ENCODE results near the gene PSD. TPM values are rescaled to one million over a fixed set of nuclear protein-coding genes. Genes with fewer than 3 reads are reported as not detected.

Gene PSD
- total and polyA plus RNA-seq, 10 of the 15 experiments (the other 5 are each of a cell fraction or from before 2014, with no cell fraction given) = 0.11 to 2.0 (median 0.49) TPM; not detected in 2

DNA sequence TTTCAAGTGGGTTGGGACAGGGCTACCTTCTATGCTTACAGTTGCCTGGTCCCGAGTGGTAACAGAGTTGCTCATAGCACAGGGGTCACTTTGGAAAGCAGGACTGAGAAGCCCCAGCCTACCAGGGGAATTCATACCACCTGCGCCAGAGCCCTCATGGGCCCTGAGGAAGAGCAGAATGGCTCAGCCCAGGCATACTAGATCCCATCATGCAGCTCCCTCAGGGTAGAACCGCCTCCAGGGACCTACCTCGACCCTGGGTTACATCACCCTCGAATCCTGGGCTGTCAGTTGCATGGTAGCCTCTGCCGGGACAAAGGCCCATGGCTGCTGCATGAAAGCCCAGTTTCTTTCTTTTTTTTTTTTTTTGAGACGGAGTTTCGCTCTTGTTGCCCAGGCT, 10.9 kb upstream of the PSD start:
- no peak overlapping the region for H2AFZ ChIP-seq (ENCODE audit: control insufficient read depth, low read depth, low read length)
- WGBS (ENCODE audit: insufficient coverage, insufficient replicate concordance, low lambda C conversion rate, missing lambda C conversion rate) = 86% methylated on average over 8 of the region's 8 CpGs
- no peaks in the 10 kb centered on the region for H4K20me1 ChIP-seq (ENCODE audit: control insufficient read depth, insufficient read depth)
- in situ Hi-C loops (cut with MboI) (no loop called here), intact Hi-C loops (cut with micrococcal nuclease; ENCODE audit: unreplicated experiment) (no loop called here)
- BruUV-seq (replicated peaks) = TSS peak; percentile 35
- no peak overlapping the region for H3K27ac ChIP-seq (ENCODE audit: control insufficient read depth, insufficient read depth)
- no peaks in the 10 kb centered on the region for H3K9me3 ChIP-seq (replicated peaks; ENCODE audit: control insufficient read depth, insufficient read depth, low read length)
- H3K36me3 ChIP-seq (ENCODE audit: control insufficient read depth in 2 of 2, insufficient read depth in 2 of 2, low read length in 1 of 2) = peaks cover 0 to 3% of the 10 kb centered on the region in 2 experiments; a peak in 2 of 4 replicates
- TF ChIP-seq, protein P1, sequence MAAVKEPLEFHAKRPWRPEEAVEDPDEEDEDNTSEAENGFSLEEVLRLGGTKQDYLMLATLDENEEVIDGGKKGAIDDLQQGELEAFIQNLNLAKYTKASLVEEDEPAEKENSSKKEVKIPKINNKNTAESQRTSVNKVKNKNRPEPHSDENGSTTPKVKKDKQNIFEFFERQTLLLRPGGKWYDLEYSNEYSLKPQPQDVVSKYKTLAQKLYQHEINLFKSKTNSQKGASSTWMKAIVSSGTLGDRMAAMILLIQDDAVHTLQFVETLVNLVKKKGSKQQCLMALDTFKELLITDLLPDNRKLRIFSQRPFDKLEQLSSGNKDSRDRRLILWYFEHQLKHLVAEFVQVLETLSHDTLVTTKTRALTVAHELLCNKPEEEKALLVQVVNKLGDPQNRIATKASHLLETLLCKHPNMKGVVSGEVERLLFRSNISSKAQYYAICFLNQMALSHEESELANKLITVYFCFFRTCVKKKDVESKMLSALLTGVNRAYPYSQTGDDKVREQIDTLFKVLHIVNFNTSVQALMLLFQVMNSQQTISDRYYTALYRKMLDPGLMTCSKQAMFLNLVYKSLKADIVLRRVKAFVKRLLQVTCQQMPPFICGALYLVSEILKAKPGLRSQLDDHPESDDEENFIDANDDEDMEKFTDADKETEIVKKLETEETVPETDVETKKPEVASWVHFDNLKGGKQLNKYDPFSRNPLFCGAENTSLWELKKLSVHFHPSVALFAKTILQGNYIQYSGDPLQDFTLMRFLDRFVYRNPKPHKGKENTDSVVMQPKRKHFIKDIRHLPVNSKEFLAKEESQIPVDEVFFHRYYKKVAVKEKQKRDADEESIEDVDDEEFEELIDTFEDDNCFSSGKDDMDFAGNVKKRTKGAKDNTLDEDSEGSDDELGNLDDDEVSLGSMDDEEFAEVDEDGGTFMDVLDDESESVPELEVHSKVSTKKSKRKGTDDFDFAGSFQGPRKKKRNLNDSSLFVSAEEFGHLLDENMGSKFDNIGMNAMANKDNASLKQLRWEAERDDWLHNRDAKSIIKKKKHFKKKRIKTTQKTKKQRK (IDR thresholded peaks at IDR 0.05; ENCODE audit: low read depth, low read length) = no peak
- no peak for TF ChIP-seq ETV6 (conservative IDR thresholded peaks at IDR 0.05 in 1 of 2, IDR thresholded peaks at IDR 0.05 in 1 of 2; ENCODE audit: borderline replicate concordance in 1 of 2, low read depth in 1 of 2)
- ChIA-PET CTCF (no interaction called here), RAD21 (ENCODE audit: unreplicated experiment) (no interaction called here), POLR2A (interaction anchor here (0.7 to 1.3 kb wide), 3 partner anchors 20 to 36 kb away, joined by 3 to 4 read pairs (median 3); partner anchors contain the start of gene C10orf95), SMC1A (ENCODE audit: uncharacterized antibody, unreplicated experiment) (interaction anchor here (1.2 kb wide), 1 partner anchor 8 kb away, joined by 7 read pairs; the partner anchor contains the start of gene FBXL15)
- H3K4me2 ChIP-seq (ENCODE audit: control insufficient read depth, insufficient read depth) = no peak overlapping the region
- H3K79me2 ChIP-seq (ENCODE audit: control insufficient read depth, insufficient read depth, low read length) = peaks cover 11% of the 10 kb centered on the region
- H3K9ac ChIP-seq (ENCODE audit: control insufficient read depth, insufficient read depth, low read length) = no peak overlapping the region
- peaks cover 6% of the 10 kb centered on the region for H3K4me1 ChIP-seq (ENCODE audit: control insufficient read depth, insufficient read depth, low read length)
- no peak overlapping the region for H3K4me3 ChIP-seq
- no peaks in the 10 kb centered on the region for H3K27me3 ChIP-seq (replicated peaks in 1 of 2; ENCODE audit: control insufficient read depth in 2 of 2, insufficient read depth in 2 of 2, low read length in 1 of 2)
- FAIRE-seq (no peak), DNase-seq (ENCODE audit: low read depth, low spot score) (no peak), ATAC-seq (no peak)

All from GM12878 (cell line).